IMR-90 (cell line): ENCODE data around the gene CA12. TPM values are rescaled to one million over a fixed set of nuclear protein-coding genes. Genes with fewer than 3 reads are reported as not detected.

Experiments used
- ATAC-seq: fragments of 200-7000 bp; cut with Tn5 transposase; 2 replicates; pipeline ENCODE4 v1.9.1; 2020; ENCODE audit warnings: low read depth, mild to moderate bottlenecking, moderate library complexity
- BruUV-seq: library from RNA; stranded (reverse); fragments of 400-500 nt; replicated peaks from 2 replicates; lab custom pipeline; 2021; lab: Mats Ljungman, UMichigan
- CTCF ChIA-PET: fragments of 300-600 bp; formaldehyde crosslinking; extraction: SDS; loops from one replicate; lab custom pipeline; 2021; ENCODE audit warnings: antibody characterized with exemption; lab: Yijun Ruan, JAX
- POLR2A ChIA-PET: fragments of 300-600 bp; sonication (Branson Sonifier 250); formaldehyde crosslinking; loops from one replicate; lab custom pipeline; 2022; ENCODE audit warnings: antibody characterized with exemption; ENCODE audit not compliant: unreplicated experiment; lab: Charles Lee
- DNase-seq: peaks from one replicate; pipeline ENCODE4 v3.0.0; 2013
- H2AFZ ChIP-seq: replicated peaks from 2 replicates; pipeline ENCODE3; 2013; ENCODE audit warnings: low read length, mild to moderate bottlenecking; ENCODE audit not compliant: poor library complexity
- H2AK5ac ChIP-seq: 2 replicates; pipeline ENCODE4 v1.6.1; 2013; ENCODE audit warnings: low read depth, low read length, inconsistent platforms
- H2AK9ac ChIP-seq: replicated peaks from 2 replicates; pipeline ENCODE3; 2013; ENCODE audit warnings: mild to moderate bottlenecking, low read depth, low read length, moderate library complexity; ENCODE audit not compliant: poor library complexity
- H2BK120ac ChIP-seq: 2 replicates; pipeline ENCODE4 v1.6.1; 2013; ENCODE audit warnings: low read depth, low read length, inconsistent platforms
- H2BK15ac ChIP-seq: 3 replicates; pipeline ENCODE4 v1.6.1; 2013; ENCODE audit warnings: low read depth, low read length, inconsistent platforms
- H2BK20ac ChIP-seq: 2 replicates; pipeline ENCODE4 v1.6.1; 2013; ENCODE audit warnings: low read depth, mild to moderate bottlenecking, inconsistent platforms, low read length, moderate library complexity
- H2BK5ac ChIP-seq: 2 replicates; pipeline ENCODE4 v1.6.1; 2013; ENCODE audit warnings: mild to moderate bottlenecking, low read depth, low read length, inconsistent platforms; ENCODE audit not compliant: poor library complexity, severe bottlenecking
- H3K14ac ChIP-seq: replicated peaks from 2 replicates; pipeline ENCODE4 v1.6.1; 2013; ENCODE audit warnings: low read depth, low read length, inconsistent platforms
- H3K18ac ChIP-seq: 2 replicates; pipeline ENCODE4 v1.6.1; 2013; ENCODE audit warnings: low read depth, low read length, control low read depth
- H3K23ac ChIP-seq: 2 replicates; pipeline ENCODE4 v1.6.1; 2013; ENCODE audit warnings: low read depth, low read length, inconsistent platforms
- H3K27ac ChIP-seq: 2 replicates; pipeline ENCODE4 v1.5.1; 2013; ENCODE audit warnings: mild to moderate bottlenecking, control low read depth, low read length; ENCODE audit not compliant: insufficient read depth
- H3K27me3 ChIP-seq: 2 replicates; pipeline ENCODE4 v1.6.1; 2013; ENCODE audit warnings: low read length; ENCODE audit not compliant: control insufficient read depth, insufficient read depth
- H3K36me3 ChIP-seq: 2 replicates; pipeline ENCODE4 v1.6.1; 2013; ENCODE audit warnings: low read length, mixed read lengths; ENCODE audit not compliant: control insufficient read depth, insufficient read depth
- H3K4ac ChIP-seq: 2 replicates; pipeline ENCODE4 v1.6.1; 2013; ENCODE audit warnings: low read depth, low read length, inconsistent platforms
- H3K4me1 ChIP-seq: 2 replicates; pipeline ENCODE4 v1.6.1; 2013; ENCODE audit warnings: low read length, mixed read lengths; ENCODE audit not compliant: control insufficient read depth, insufficient read depth
- H3K4me2 ChIP-seq: 2 replicates; pipeline ENCODE4 v1.6.1; 2013; ENCODE audit warnings: low read depth, mild to moderate bottlenecking, control low read depth, low read length, moderate library complexity
- H3K4me3 ChIP-seq: 2 replicates; pipeline ENCODE4 v1.5.1; 2013; ENCODE audit warnings: low read depth, mild to moderate bottlenecking, control low read depth, low read length, moderate library complexity; ENCODE audit not compliant: insufficient read depth
- H3K56ac ChIP-seq: 2 replicates; pipeline ENCODE4 v1.6.1; 2013; ENCODE audit warnings: low read length, inconsistent platforms; ENCODE audit not compliant: insufficient read depth; ENCODE audit errors: extremely low read depth
- H3K79me1 ChIP-seq, 2 experiments: 2 replicates each; pipeline ENCODE4 v1.6.1; 2013; ENCODE audit warnings: low read length in 2 of 2, inconsistent platforms in 1 of 2, low read depth in 1 of 2
- H3K9ac ChIP-seq: 2 replicates; pipeline ENCODE4 v1.6.1; 2013; ENCODE audit warnings: low read depth, low read length, control low read depth
- H3K9me1 ChIP-seq: 2 replicates; pipeline ENCODE4 v1.6.1; 2013; ENCODE audit warnings: low read length, inconsistent platforms; ENCODE audit not compliant: insufficient read depth
- H3K9me3 ChIP-seq: 2 replicates; pipeline ENCODE4 v1.6.1; 2013; ENCODE audit warnings: low read length; ENCODE audit not compliant: control insufficient read depth, insufficient read depth
- H4K20me1 ChIP-seq: 2 replicates; pipeline ENCODE4 v1.6.1; 2013; ENCODE audit warnings: low read length, inconsistent platforms; ENCODE audit not compliant: insufficient read depth
- H4K5ac ChIP-seq: 2 replicates; pipeline ENCODE4 v1.6.1; 2013; ENCODE audit warnings: mild to moderate bottlenecking, low read depth, low read length, control low read depth
- H4K8ac ChIP-seq, 2 experiments: 2 replicates each; pipeline ENCODE4 v1.6.1; 2013; ENCODE audit warnings: low read depth in 2 of 2, low read length in 2 of 2, control low read depth in 1 of 2, inconsistent platforms in 1 of 2
- H4K91ac ChIP-seq: 2 replicates; pipeline ENCODE4 v1.6.1; 2013; ENCODE audit warnings: low read depth, low read length, inconsistent platforms; ENCODE audit not compliant: insufficient read depth
- BHLHE40 ChIP-seq: fragments of 150-350 bp; IDR thresholded peaks from 2 replicates; pipeline ENCODE4 v1.6.1; 2016; ENCODE audit warnings: mild to moderate bottlenecking, low read depth, low read length
- CEBPB ChIP-seq: IDR thresholded peaks from 2 replicates; pipeline ENCODE4 v1.6.1; 2012; ENCODE audit warnings: low read depth, low read length, improper control_type of control experiment
- CHD1 ChIP-seq: IDR thresholded peaks from 2 replicates; pipeline ENCODE4 v1.6.1; 2012; ENCODE audit warnings: low read depth, low read length, improper control_type of control experiment
- CTCF ChIP-seq: conservative IDR thresholded peaks from 2 replicates; pipeline ENCODE4 v1.5.1; 2012; ENCODE audit warnings: mild to moderate bottlenecking, low read depth, low read length, improper control_type of control experiment
- ELK1 ChIP-seq: fragments of 150-350 bp; IDR thresholded peaks from 2 replicates; pipeline ENCODE4 v1.6.1; 2016; ENCODE audit warnings: low read depth, mild to moderate bottlenecking, low read length, moderate library complexity, borderline replicate concordance
- FOS ChIP-seq: fragments of 150-350 bp; IDR thresholded peaks from 2 replicates; pipeline ENCODE4 v1.6.1; 2016; ENCODE audit warnings: low read depth, low read length
- MAFK ChIP-seq: IDR thresholded peaks from 2 replicates; pipeline ENCODE4 v1.6.1; 2012; ENCODE audit warnings: low read depth, low read length, improper control_type of control experiment
- MAZ ChIP-seq: IDR thresholded peaks from 2 replicates; pipeline ENCODE4 v1.6.1; 2012; ENCODE audit warnings: low read depth, mild to moderate bottlenecking, low read length, improper control_type of control experiment, moderate library complexity, borderline replicate concordance
- MXI1 ChIP-seq: IDR thresholded peaks from 2 replicates; pipeline ENCODE4 v1.6.1; 2012; ENCODE audit warnings: low read depth, mild to moderate bottlenecking, low read length, moderate library complexity, borderline replicate concordance
- NFE2L2 ChIP-seq: fragments of 150-350 bp; IDR thresholded peaks from 2 replicates; pipeline ENCODE4 v1.6.1; 2016; ENCODE audit warnings: low read depth, mild to moderate bottlenecking, low read length
- RAD21 ChIP-seq: IDR thresholded peaks from 2 replicates; pipeline ENCODE4 v1.6.1; 2012; ENCODE audit warnings: low read length, improper control_type of control experiment
- RCOR1 ChIP-seq: IDR thresholded peaks from 2 replicates; pipeline ENCODE4 v1.6.1; 2012; ENCODE audit warnings: mild to moderate bottlenecking, low read length, improper control_type of control experiment; ENCODE audit not compliant: insufficient replicate concordance
- SMC3 ChIP-seq: fragments of 150-350 bp; IDR thresholded peaks from 2 replicates; pipeline ENCODE4 v1.6.1; 2016; ENCODE audit warnings: low read depth, mild to moderate bottlenecking, antibody characterized with exemption, low read length, moderate library complexity
- USF2 ChIP-seq: fragments of 150-350 bp; IDR thresholded peaks from 2 replicates; pipeline ENCODE4 v1.6.1; 2017; ENCODE audit warnings: mild to moderate bottlenecking, antibody characterized with exemption, low read length, low read depth
- WGBS, 2 experiments: methylation state at CpG; one replicate each; pipeline versions ENCODE4 v1.1.5 to v1.1.7; 2013; ENCODE audit warnings: missing lambda C conversion rate in 2 of 2; ENCODE audit not compliant: insufficient read length in 1 of 2; ENCODE audit errors: extremely low coverage in 2 of 2; 5-methylcytosine and 5-hydroxymethylcytosine counted together
- dilution Hi-C: fragments of 300-500 bp; cut with HindIII; formaldehyde crosslinking; loops from one replicate; pipeline ENCODE4 v1.14.3; 2018; ENCODE audit warnings: low sequenced_read_pairs; ENCODE audit not compliant: unreplicated experiment
- in situ Hi-C: fragments of 300-500 bp; cut with MboI; formaldehyde crosslinking; loops from 3 replicates; pipeline ENCODE4 v1.14.3; 2019; ENCODE audit warnings: low sequenced_read_pairs, inconsistent platforms, mixed read lengths
- intact Hi-C: fragments of 100-400 bp; cut with micrococcal nuclease; formaldehyde crosslinking; loops from 2 replicates; pipeline ENCODE4 v1.10.0; 2022
- polyA plus RNA-seq, 3 experiments: library from polyadenylated mRNA; depleted of rRNA; stranded (reverse); fragments of >200 nt; gene quantifications; 2 replicates each; pipeline ENCODE4 v1.2.3, GENCODE V29; 2012; ENCODE audit warnings: low replicate concordance in 1 of 3
- total RNA-seq: library from RNA; depleted of rRNA; stranded (reverse); fragments of >200 nt; gene quantifications from 2 replicates; pipeline ENCODE4 v1.2.3, GENCODE V29; 2012

CA12 gene
- total and polyA plus RNA-seq, 2 of the 4 experiments (the other 2 are of a cell fraction), result 33.7 to 52.6 TPM

- Histone ChIP-seq H3K23ac (no peak overlapping the region), H2AK9ac (peak overlapping the region; percentile 23), H2BK20ac (peak overlapping the region; percentile 64; the same call in 1 of the 2 replicates), H4K8ac (no peak overlapping the region), H3K4me2 (no peak overlapping the region), H4K20me1 (no peaks in the 10 kb centered on the region), H2BK15ac (peak overlapping the region; percentile 80; the same call in 1 of the 3 replicates), H3K27me3 (no peaks in the 10 kb centered on the region), H3K56ac (no peak overlapping the region), H2AK5ac (peak overlapping the region; percentile 25), H3K36me3 (no peaks in the 10 kb centered on the region), H3K4ac (peak overlapping the region; percentile 49; the same call in 1 of the 2 replicates), H3K9ac (no peak overlapping the region), H2BK5ac (no peak overlapping the region), H3K9me3 (no peaks in the 10 kb centered on the region), H3K4me3 (no peak overlapping the region), H3K4me1 (peaks cover 7% of the 10 kb centered on the region; the same call in 1 of the 2 replicates), H3K79me1 (no peaks in the 10 kb centered on the region), H4K91ac (no peak overlapping the region), H4K5ac (no peak overlapping the region), H3K14ac (no peak overlapping the region), H2AFZ (peak overlapping the region; percentile 69), H3K9me1 (peaks cover 4% of the 10 kb centered on the region; the same call in 1 of the 2 replicates), H2BK120ac (peak overlapping the region; percentile 75; the same call in 1 of the 2 replicates), H3K27ac (no peak overlapping the region), H3K18ac (peak overlapping the region; percentile 61; the same call in 1 of the 2 replicates)
- DNase-seq, result no peak
- ChIA-PET POLR2A (no interaction called here), CTCF (interaction anchor here (0.6 to 1.1 kb wide), 3 partner anchors 105 to 116 kb away, joined by 3 to 4 read pairs (median 4); no protein-coding TSS in a partner anchor)
- 98 to 100% methylated on average over 1 to 5 of the region's 11 CpGs for WGBS, 2 experiments
- intact Hi-C loops, result loop anchor here (2.0 to 10.0 kb wide), 3 partner anchors 247 to 355 kb away; partner anchors contain the start of gene RPS27L
- peak; percentile 54 for ATAC-seq
- BruUV-seq, result no TSS peak
- in situ Hi-C loops, result loop anchor here (5.0 to 25.0 kb wide), 2 partner anchors 116 to 241 kb away; partner anchors contain the start of gene RPS27L
- dilution Hi-C loops, result no loop called here
- TF ChIP-seq USF2 (no peak), CHD1 (no peak), BHLHE40 (no peak), CEBPB (no peak), ELK1 (no peak), CTCF (no peak), NFE2L2 (no peak), FOS (no peak), SMC3 (no peak), MAFK (no peak), MAZ (no peak), RCOR1 (no peak), RAD21 (no peak), MXI1 (no peak)
Observed at GRCh38 chr15:63403254-63403945, 21.8 kb upstream of the CA12 start.
